ENCODE results near the gene AKR1B15.

DNA sequence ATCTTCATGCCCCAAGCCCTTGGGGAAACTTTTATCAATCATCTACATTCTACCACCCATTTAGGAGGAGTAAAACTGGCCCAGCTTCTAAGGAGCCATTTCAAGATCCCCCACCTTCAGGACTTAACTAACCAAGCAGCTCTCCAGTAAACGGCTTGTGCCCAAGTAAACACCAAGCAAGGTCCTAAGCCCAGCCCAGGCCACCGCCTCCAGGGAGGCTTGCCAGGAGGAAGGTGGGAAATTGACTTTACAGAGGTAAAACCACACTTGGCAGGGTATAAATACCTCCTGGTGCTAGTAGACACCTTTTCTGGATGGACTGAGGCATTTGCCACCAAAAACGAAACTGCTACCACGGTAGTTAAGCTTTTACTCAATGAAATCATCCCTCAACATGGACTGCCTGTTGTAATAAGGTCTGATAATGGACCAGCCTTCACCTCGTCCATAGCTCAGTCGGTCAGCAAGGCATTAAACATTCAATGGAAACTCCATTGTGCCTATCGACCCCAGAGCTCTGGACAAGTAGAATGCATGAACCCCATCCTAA is 5.6 kb downstream of the AKR1B15 start:
- TF ChIP-seq CEBPB (IDR thresholded peaks at IDR 0.05; ENCODE audit: low read depth, low read length), result no peak
- TF ChIP-seq, protein P1, sequence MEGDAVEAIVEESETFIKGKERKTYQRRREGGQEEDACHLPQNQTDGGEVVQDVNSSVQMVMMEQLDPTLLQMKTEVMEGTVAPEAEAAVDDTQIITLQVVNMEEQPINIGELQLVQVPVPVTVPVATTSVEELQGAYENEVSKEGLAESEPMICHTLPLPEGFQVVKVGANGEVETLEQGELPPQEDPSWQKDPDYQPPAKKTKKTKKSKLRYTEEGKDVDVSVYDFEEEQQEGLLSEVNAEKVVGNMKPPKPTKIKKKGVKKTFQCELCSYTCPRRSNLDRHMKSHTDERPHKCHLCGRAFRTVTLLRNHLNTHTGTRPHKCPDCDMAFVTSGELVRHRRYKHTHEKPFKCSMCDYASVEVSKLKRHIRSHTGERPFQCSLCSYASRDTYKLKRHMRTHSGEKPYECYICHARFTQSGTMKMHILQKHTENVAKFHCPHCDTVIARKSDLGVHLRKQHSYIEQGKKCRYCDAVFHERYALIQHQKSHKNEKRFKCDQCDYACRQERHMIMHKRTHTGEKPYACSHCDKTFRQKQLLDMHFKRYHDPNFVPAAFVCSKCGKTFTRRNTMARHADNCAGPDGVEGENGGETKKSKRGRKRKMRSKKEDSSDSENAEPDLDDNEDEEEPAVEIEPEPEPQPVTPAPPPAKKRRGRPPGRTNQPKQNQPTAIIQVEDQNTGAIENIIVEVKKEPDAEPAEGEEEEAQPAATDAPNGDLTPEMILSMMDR (conservative IDR thresholded peaks at IDR 0.05; ENCODE audit: low read depth, low read length), result no peak
- TF ChIP-seq POLR2A (IDR thresholded peaks at IDR 0.05; ENCODE audit: low read depth, low read length), result no peak
- TF ChIP-seq SMC3 (IDR thresholded peaks at IDR 0.05; ENCODE audit: low read depth, low read length), result no peak
- no peak for TF ChIP-seq BHLHE40 (IDR thresholded peaks at IDR 0.05; ENCODE audit: low read depth, low read length)
- TF ChIP-seq CHD1 (IDR thresholded peaks at IDR 0.05; ENCODE audit: low read depth, low read length), result no peak
- no peak for TF ChIP-seq FOS (IDR thresholded peaks at IDR 0.05; ENCODE audit: low read depth, low read length)
- TF ChIP-seq, protein P2, sequence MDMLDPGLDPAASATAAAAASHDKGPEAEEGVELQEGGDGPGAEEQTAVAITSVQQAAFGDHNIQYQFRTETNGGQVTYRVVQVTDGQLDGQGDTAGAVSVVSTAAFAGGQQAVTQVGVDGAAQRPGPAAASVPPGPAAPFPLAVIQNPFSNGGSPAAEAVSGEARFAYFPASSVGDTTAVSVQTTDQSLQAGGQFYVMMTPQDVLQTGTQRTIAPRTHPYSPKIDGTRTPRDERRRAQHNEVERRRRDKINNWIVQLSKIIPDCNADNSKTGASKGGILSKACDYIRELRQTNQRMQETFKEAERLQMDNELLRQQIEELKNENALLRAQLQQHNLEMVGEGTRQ (IDR thresholded peaks at IDR 0.05; ENCODE audit: low read depth, low read length), result no peak
- no peak for TF ChIP-seq RFX5 (IDR thresholded peaks at IDR 0.05; ENCODE audit: low read depth, low read length)
- TF ChIP-seq MAFK (IDR thresholded peaks at IDR 0.05; ENCODE audit: low read depth, low read length), result no peak
